Astrocyte of the cerebellum (primary cell): Measurements from ENCODE around the gene RGS1.
A peak's percentile ranks its signal among the peaks of the same experiment; 100 is the strongest.
"Not testable (repeated sequence)": the region's sequence is repeated elsewhere in the genome, so short reads cannot be mapped to it uniquely, and the experiment has no call there.

Source experiments
- DNase-seq: peaks from one replicate; pipeline ENCODE4 v3.0.0-alpha.2; 2011; ENCODE audit warnings: low read depth
- H3K4me3 ChIP-seq: 2 replicates; pipeline ENCODE4 v1.5.1; 2011; ENCODE audit warnings: mild to moderate bottlenecking, low read depth, low read length, moderate library complexity
- CTCF ChIP-seq: IDR thresholded peaks from 2 replicates; pipeline ENCODE4 v1.5.1; 2012; ENCODE audit warnings: low read length, low read depth, moderate library complexity, mild to moderate bottlenecking; ENCODE audit errors: missing control alignments
- in situ Hi-C: cut with HindIII; loops from 2 replicates; pipeline ENCODE4 v1.10.0; 2017; ENCODE audit warnings: low sequenced_read_pairs

The RGS1 gene, protein sequence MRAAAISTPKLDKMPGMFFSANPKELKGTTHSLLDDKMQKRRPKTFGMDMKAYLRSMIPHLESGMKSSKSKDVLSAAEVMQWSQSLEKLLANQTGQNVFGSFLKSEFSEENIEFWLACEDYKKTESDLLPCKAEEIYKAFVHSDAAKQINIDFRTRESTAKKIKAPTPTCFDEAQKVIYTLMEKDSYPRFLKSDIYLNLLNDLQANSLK

DNA sequence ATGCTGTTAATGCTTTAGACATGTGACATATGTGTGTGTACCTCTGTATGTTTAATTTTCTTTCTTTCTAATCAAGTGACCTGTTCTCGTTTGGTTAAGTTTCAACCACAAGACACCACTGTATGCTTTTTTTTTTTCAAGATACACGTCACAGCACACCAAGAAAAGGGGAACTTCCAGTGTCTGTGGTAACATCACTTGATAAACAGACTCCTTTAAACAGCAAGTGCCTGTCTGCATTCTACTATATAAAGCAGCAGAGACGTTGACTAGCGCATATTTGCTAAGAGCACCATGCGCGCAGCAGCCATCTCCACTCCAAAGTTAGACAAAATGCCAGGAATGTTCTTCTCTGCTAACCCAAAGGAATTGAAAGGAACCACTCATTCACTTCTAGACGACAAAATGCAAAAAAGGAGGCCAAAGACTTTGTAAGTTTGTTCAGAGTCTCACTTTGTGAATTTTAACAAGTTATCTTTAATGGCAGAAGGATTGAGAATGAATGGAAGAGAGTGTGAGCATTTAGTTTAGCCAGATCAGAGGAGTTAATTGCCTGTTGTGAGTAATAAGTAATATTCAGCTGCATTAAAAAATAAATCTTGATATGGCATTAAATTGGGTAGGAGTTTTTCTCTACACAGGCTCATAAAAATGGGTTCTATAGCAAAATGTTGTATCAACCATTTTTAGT, at the start of gene RGS1:
Gene RGS1 (plus strand): TSS at position 275 of the 691 bp plus-strand sequence. CDS start 20 bp downstream, at position 295.
- in situ Hi-C loops = loop anchor here (25.0 kb wide), 2 partner anchors 88 to 437 kb away; no protein-coding TSS in a partner anchor
- DNase-seq = no peak
- no peak for TF ChIP-seq CTCF
- no peak within 1 kb of the TSS for H3K4me3 ChIP-seq

DNA sequence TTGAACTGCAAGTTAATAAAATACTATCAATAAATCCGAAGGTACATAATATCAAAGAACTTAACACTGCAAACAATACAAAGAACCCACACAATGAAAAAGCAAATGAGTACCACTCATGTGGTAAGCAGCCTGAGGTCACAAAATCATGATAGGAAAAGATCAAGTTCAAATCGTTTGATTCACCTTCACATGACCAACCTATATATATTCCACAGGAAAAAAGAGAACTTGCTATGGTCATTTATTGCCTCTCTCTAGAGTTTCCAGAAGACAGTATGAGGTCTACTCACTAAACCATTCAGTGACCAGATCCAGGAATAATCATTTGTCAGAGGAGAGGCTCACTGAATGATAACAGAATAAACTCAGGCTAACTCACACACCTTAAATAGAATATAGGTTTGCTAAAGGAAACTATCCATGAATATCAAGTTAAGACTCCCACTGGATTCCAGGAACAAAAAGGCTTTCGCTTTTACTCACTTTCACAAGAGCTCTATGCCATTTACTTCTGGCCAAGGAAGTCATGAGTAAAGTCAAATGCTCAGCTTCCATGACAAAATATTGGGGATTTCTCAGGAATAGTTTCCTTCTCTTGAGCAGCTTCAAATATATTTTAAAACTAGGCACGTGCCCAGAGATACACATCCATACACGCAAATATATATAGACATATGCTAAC, 48.3 kb upstream of the RGS1 start:
- in situ Hi-C loops = no loop called here
- no peak overlapping the region for H3K4me3 ChIP-seq
- TF ChIP-seq CTCF = no peak
- DNase-seq = no peak

GRCh38 chr1:192527950-192528349, 47.6 kb upstream of the RGS1 start:
- in situ Hi-C loops = no loop called here
- DNase-seq = no peak
- H3K4me3 ChIP-seq = no peak overlapping the region
- no peak for TF ChIP-seq CTCF

- no peak overlapping the region for H3K4me3 ChIP-seq
- in situ Hi-C loops = no loop called here
- DNase-seq = no peak
- TF ChIP-seq CTCF = no peak
These were observed 46.4 kb upstream of the RGS1 start for GRCh38 chr1:192529031-192529755.

DNA sequence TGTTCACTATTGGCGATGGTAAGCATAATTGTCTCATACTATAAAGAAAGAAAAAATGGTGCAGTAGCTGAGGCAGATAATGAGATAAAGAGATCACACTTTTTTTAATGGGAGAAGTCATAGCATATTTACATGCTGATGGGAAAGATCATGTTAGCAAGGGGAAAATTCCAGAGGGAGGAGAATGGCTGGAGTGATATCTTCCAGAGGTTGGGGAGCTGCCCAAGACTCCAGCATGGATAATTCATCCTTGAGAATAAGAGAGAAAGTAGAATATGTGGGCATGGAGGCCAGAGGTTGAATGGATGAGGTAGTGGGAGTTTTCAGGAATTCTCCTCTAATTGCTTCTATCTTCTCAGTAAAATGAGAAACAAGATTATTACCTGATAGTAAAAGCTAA, 45.8 kb upstream of the RGS1 start:
- no peak for DNase-seq
- no peak for TF ChIP-seq CTCF
- in situ Hi-C loops = no loop called here
- H3K4me3 ChIP-seq = no peak overlapping the region

DNA sequence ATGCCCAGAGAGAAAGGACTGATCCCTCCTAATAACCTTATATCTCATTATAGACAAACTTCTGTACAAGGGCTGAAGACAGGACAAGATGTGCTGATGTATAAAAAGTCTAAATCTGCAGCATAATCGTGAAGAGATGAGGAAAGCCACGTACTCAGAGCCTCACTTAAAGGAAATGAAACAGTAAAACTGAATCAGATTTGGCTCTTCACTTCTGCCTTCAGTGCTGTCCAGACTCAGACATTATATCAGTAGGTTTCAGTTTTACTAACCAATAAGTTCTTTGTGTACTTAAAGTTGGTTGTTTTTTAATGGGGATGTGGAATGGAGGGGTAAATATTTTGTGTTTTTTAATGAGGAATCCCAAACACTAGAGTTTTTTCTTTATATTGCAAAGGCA, 45.3 kb upstream of the RGS1 start:
- no peak for TF ChIP-seq CTCF

GRCh38 chr1:192531037-192531703, 44.4 kb upstream of the RGS1 start:
- DNase-seq = peak; percentile 93
- H3K4me3 ChIP-seq, in situ Hi-C loops: not testable (repeated sequence)

More for the DNA sequence above, 45.3 kb upstream of the RGS1 start:
- no peak overlapping the region for H3K4me3 ChIP-seq
- in situ Hi-C loops = no loop called here
- no peak for DNase-seq
